Epithelial cell of esophagus (primary cell): ENCODE measurements around the gene YDJC.
"Not testable (repeated sequence)": the region's sequence is repeated elsewhere in the genome, so short reads cannot be mapped to it uniquely, and the experiment has no call there.

Experiments used
- DNase-seq: peaks from one replicate; pipeline ENCODE4 v3.0.0; 2010; ENCODE audit warnings: low read depth
- H3K4me3 ChIP-seq: 2 replicates; pipeline ENCODE4 v1.5.1; 2011; ENCODE audit warnings: mild to moderate bottlenecking, low read length, control low read depth
- CTCF ChIP-seq: IDR thresholded peaks from 2 replicates; pipeline ENCODE4 v1.5.1; 2011; ENCODE audit warnings: low read depth, mild to moderate bottlenecking, low read length, control low read depth, inconsistent platforms; ENCODE audit not compliant: insufficient read depth; ENCODE audit errors: missing control alignments

The YDJC gene

GRCh38 chr22:21629255-21630149 lies at the start of gene YDJC:
TSS of gene YDJC (minus strand) at chr22:21630022. CDS start at chr22:21630014, 8 bp downstream.
- DNase-seq, result peak; percentile 96
- H3K4me3 ChIP-seq, result peak within 1 kb of the TSS; percentile 87
- peak; percentile 75 for TF ChIP-seq CTCF

- no peak for TF ChIP-seq CTCF
- DNase-seq, result no peak
- no peak overlapping the region for H3K4me3 ChIP-seq
These were observed 49.6 kb upstream of the YDJC start for GRCh38 chr22:21679383-21679782.

GRCh38 chr22:21678842-21679241 lies 49.0 kb upstream of the YDJC start:
- not testable (repeated sequence) for H3K4me3 ChIP-seq, DNase-seq

- no peak overlapping the region for H3K4me3 ChIP-seq
- no peak for DNase-seq
- no peak for TF ChIP-seq CTCF
These were observed 48.0 kb upstream of the YDJC start for GRCh38 chr22:21677606-21678443.

GRCh38 chr22:21674638-21675245 lies 44.9 kb upstream of the YDJC start:
- DNase-seq, result no peak
- no peak overlapping the region for H3K4me3 ChIP-seq
- TF ChIP-seq CTCF, result no peak

- TF ChIP-seq CTCF, result peak; percentile 16
- no peak for DNase-seq
- H3K4me3 ChIP-seq, result no peak overlapping the region
These were observed 43.9 kb upstream of the YDJC start for GRCh38 chr22:21673534-21674321.
